A549 (cell line): ENCODE results near the gene SPPL2B. TPM values are rescaled to one million over a fixed set of nuclear protein-coding genes. Genes with fewer than 3 reads are reported as not detected.

ENCODE experiments used
- ATAC-seq, 2 experiments: fragments of 200-7000 bp in 1 of 2; fragments of >200 bp in 1 of 2; cut with Nextera tagmentation in 1 of 2; cut with Tn5 transposase in 1 of 2; 3 replicates each; pipeline versions ENCODE4 v1.8.0 to v1.9.1; 2018 to 2020; ENCODE audit warnings: mild to moderate bottlenecking in 1 of 2, moderate library complexity in 1 of 2
- CTCF ChIA-PET: fragments of 300-600 bp; sonication (Branson Sonifier 250); formaldehyde crosslinking; extraction: SDS; loops from one replicate; lab custom pipeline; 2021; ENCODE audit warnings: antibody characterized with exemption, inconsistent platforms; lab: Yijun Ruan, JAX
- POLR2A ChIA-PET: fragments of 350-600 bp; formaldehyde crosslinking; extraction: SDS; loops from one replicate; lab custom pipeline; 2021; ENCODE audit warnings: antibody characterized with exemption, inconsistent platforms; lab: Yijun Ruan, JAX
- DNase-seq, 2 experiments: peaks; one replicate each; pipeline versions ENCODE4 v3.0.0 to v3.0.0-alpha.2; 2011 to 2016; ENCODE audit warnings: low read depth in 1 of 2, low spot score in 1 of 2
- FAIRE-seq: peaks from 2 replicates; lab custom pipeline; 2011; peaks lifted over from hg19 to GRCh38; lab: Jason Lieb, UNC
- H3K27ac ChIP-seq, 2 experiments: fragments of >200 bp; sonication (Bioruptor Twin); formaldehyde crosslinking; 3 replicates each; pipeline ENCODE4 v1.5.1; 2016 to 2017
- H3K4me1 ChIP-seq: fragments of >200 bp; sonication (Bioruptor Twin); formaldehyde crosslinking; 3 replicates; pipeline ENCODE4 v1.6.1; 2016
- H3K4me2 ChIP-seq: fragments of >200 bp; sonication (Bioruptor Twin); formaldehyde crosslinking; 3 replicates; pipeline ENCODE4 v1.6.1; 2016
- H3K4me3 ChIP-seq: fragments of >200 bp; sonication (Bioruptor Twin); formaldehyde crosslinking; 3 replicates; pipeline ENCODE4 v1.5.1; 2016
- H3K9me3 ChIP-seq: fragments of >200 bp; sonication (Bioruptor Twin); formaldehyde crosslinking; 3 replicates; pipeline ENCODE4 v1.6.1; 2016
- CHD2 ChIP-seq: fragments of 150-350 bp; IDR thresholded peaks from 2 replicates; pipeline ENCODE4 v1.6.1; 2014; ENCODE audit warnings: low read length; ENCODE audit not compliant: partially characterized antibody
- ELK1 ChIP-seq: fragments of 150-350 bp; IDR thresholded peaks from 2 replicates; pipeline ENCODE4 v1.6.1; 2014; ENCODE audit warnings: low read depth, mild to moderate bottlenecking, low read length
- EP300 ChIP-seq, 2 experiments: fragments of >200 bp; sonication (Bioruptor Twin); formaldehyde crosslinking; IDR thresholded peaks; 2 replicates in 1 of 2; 3 replicates in 1 of 2; pipeline ENCODE4 v1.6.1; 2016 to 2017
- ESRRA ChIP-seq: fragments of 150-350 bp; IDR thresholded peaks from 2 replicates; pipeline ENCODE4 v1.6.1; 2014; ENCODE audit warnings: mild to moderate bottlenecking, low read length, borderline replicate concordance
- FOXS1 ChIP-seq: fragments of 250-450 bp; sonication (Bioruptor Pico); IDR thresholded peaks from 2 replicates; pipeline ENCODE4 v1.5.0; 2020; ENCODE audit warnings: mild to moderate bottlenecking, moderate library complexity
- GATA3 ChIP-seq: IDR thresholded peaks from 2 replicates; pipeline ENCODE4 v1.6.1; 2012; ENCODE audit warnings: borderline replicate concordance
- HMGXB4 ChIP-seq: fragments of 250-450 bp; sonication (Bioruptor Pico); IDR thresholded peaks from 2 replicates; pipeline ENCODE4 v1.5.0; 2021; ENCODE audit warnings: mild to moderate bottlenecking, moderate library complexity, borderline replicate concordance
- HOXB13 ChIP-seq: fragments of 250-450 bp; sonication (Bioruptor Pico); IDR thresholded peaks from 2 replicates; pipeline ENCODE4 v1.5.0; 2020; ENCODE audit warnings: low read depth, mild to moderate bottlenecking, moderate library complexity
- HOXB5 ChIP-seq: fragments of 250-450 bp; sonication (Bioruptor Pico); IDR thresholded peaks from 2 replicates; pipeline ENCODE4 v1.5.0; 2020; ENCODE audit warnings: mild to moderate bottlenecking, moderate library complexity
- JUN ChIP-seq, 2 experiments: fragments of >200 bp; sonication (Bioruptor Twin); formaldehyde crosslinking; IDR thresholded peaks; 2 replicates in 1 of 2; 3 replicates in 1 of 2; pipeline ENCODE4 v1.6.1; 2016 to 2017
- KDM1A ChIP-seq: fragments of 200-600 bp; sonication (generic); IDR thresholded peaks from 2 replicates; pipeline ENCODE4 v1.6.1; 2016; ENCODE audit warnings: low read depth, mild to moderate bottlenecking
- MYC ChIP-seq: IDR thresholded peaks from 2 replicates; pipeline ENCODE4 v1.6.1; 2012; ENCODE audit warnings: mild to moderate bottlenecking, inconsistent platforms, low read length, improper control_type of control experiment, borderline replicate concordance
- NFE2L2 ChIP-seq: fragments of 150-350 bp; conservative IDR thresholded peaks from 2 replicates; pipeline ENCODE4 v1.6.1; 2014; ENCODE audit warnings: low read length
- NPAS2 ChIP-seq: fragments of 250-450 bp; sonication (Bioruptor Pico); IDR thresholded peaks from 2 replicates; pipeline ENCODE4 v1.8.0; 2022; ENCODE audit warnings: mild to moderate bottlenecking, moderate library complexity, borderline replicate concordance
- NR3C1 ChIP-seq: fragments of >200 bp; sonication (Bioruptor Twin); formaldehyde crosslinking; IDR thresholded peaks from 3 replicates; pipeline ENCODE4 v1.6.1; 2017
- PHF8 ChIP-seq: fragments of 200-600 bp; sonication (generic); IDR thresholded peaks from 2 replicates; pipeline ENCODE4 v1.6.1; 2016; ENCODE audit warnings: low read depth, mild to moderate bottlenecking, antibody characterized with exemption, moderate library complexity, borderline replicate concordance
- POLR2A ChIP-seq: IDR thresholded peaks from 2 replicates; pipeline ENCODE4 v1.6.1; 2012; ENCODE audit warnings: mild to moderate bottlenecking, low read length
- RFX5 ChIP-seq: fragments of 450-650 bp; IDR thresholded peaks from 2 replicates; pipeline ENCODE4 v1.7.1; 2014; ENCODE audit warnings: antibody characterized with exemption, mild to moderate bottlenecking, moderate library complexity
- SREBF2 ChIP-seq: fragments of 450-650 bp; IDR thresholded peaks from 2 replicates; pipeline ENCODE4 v1.6.1; 2014; ENCODE audit warnings: mild to moderate bottlenecking, moderate library complexity
- WGBS: methylation state at CpG from one replicate; pipeline ENCODE4 v1.1.6; 2017; ENCODE audit errors: missing lambda C conversion rate; 5-methylcytosine and 5-hydroxymethylcytosine counted together
- polyA plus RNA-seq, 4 experiments: library from polyadenylated mRNA; depleted of rRNA in 3 of 4; stranded (reverse); fragments of >200 nt; fragmentation: RNase III in 1 of 4; extraction: RNeasy Plus Mini Kit Qiagen cat#74134 plus additional on column Dnase treatment in 1 of 4; gene quantifications; 2 replicates in 3 of 4; 3 replicates in 1 of 4; pipeline ENCODE4 v1.2.3, GENCODE V29; 2011 to 2017

The SPPL2B gene
- polyA plus RNA-seq, 2 of the 4 experiments (the other 2 are of a cell fraction) = 11.3 to 36.5 TPM

- TF ChIP-seq NPAS2 (CRISPR knock-in tag) = no peak
- no peak for TF ChIP-seq MYC
- no peak for TF ChIP-seq GATA3
- TF ChIP-seq, all 56 proteins: peak for 0
These were observed 11.3 kb downstream of the SPPL2B start (continued) for GRCh38 chr19:2339644-2340310.

GRCh38 chr19:2340496-2341243 is 12.2 kb downstream of the SPPL2B start:
- 93% methylated on average over 21 of the region's 38 CpGs for WGBS
- DNase-seq (no peak), ATAC-seq (no peak), FAIRE-seq (no peak)
- Histone ChIP-seq H3K4me1 (no peaks in the 10 kb centered on the region), H3K9me3 (no peaks in the 10 kb centered on the region), H3K4me2 (no peak overlapping the region), H3K4me3 (no peak overlapping the region), H3K27ac (no peak overlapping the region)
- ChIA-PET CTCF (no interaction called here), POLR2A (no interaction called here)
- TF ChIP-seq POLR2A (no peak), HOXB13 (no peak), EP300 (IDR thresholded peaks at IDR 0.05) (no peak), NPAS2 (CRISPR knock-in tag) (no peak)

- no peak overlapping the region for H3K27ac ChIP-seq
- TF ChIP-seq JUN (IDR thresholded peaks at IDR 0.05) (no peak), MYC (no peak), HOXB13 (no peak), SREBF2 (no peak), ELK1 (no peak), GATA3 (no peak), RFX5 (no peak), NR3C1 (no peak), KDM1A (no peak), EP300 (IDR thresholded peaks at IDR 0.05) (no peak), FOXS1 (no peak), PHF8 (no peak), CHD2 (no peak), HMGXB4 (CRISPR knock-in tag) (no peak), HOXB5 (CRISPR knock-in tag) (no peak), POLR2A (no peak), NFE2L2 (no peak), ESRRA (no peak)
- H3K4me1 ChIP-seq = no peaks in the 10 kb centered on the region
- DNase-seq (no peak), FAIRE-seq (no peak), ATAC-seq (no peak)
- WGBS = 92% methylated on average over 10 of the region's 24 CpGs
- H3K4me3 ChIP-seq = no peak overlapping the region
- H3K4me2 ChIP-seq = no peak overlapping the region
- POLR2A ChIA-PET = no interaction called here
- CTCF ChIA-PET = no interaction called here
- no peaks in the 10 kb centered on the region for H3K9me3 ChIP-seq
These were observed 12.8 kb downstream of the SPPL2B start for GRCh38 chr19:2341244-2341751.
